Measurements from ENCODE around the gene MPP1.

- TF ChIP-seq SUZ12 (IDR thresholded peaks at IDR 0.05) (no peak), SP1 (IDR thresholded peaks at IDR 0.05) (no peak), PKNOX1 (IDR thresholded peaks at IDR 0.05) (no peak), NFRKB (IDR thresholded peaks at IDR 0.05) (no peak), ZNF384 (IDR thresholded peaks at IDR 0.05) (no peak), FOXK2 (IDR thresholded peaks at IDR 0.05) (no peak), BHLHE40 (IDR thresholded peaks at IDR 0.05; ENCODE audit: borderline replicate concordance) (no peak), ELF4 (IDR thresholded peaks at IDR 0.05) (no peak), ARNT (IDR thresholded peaks at IDR 0.05) (no peak), FOXM1 (IDR thresholded peaks at IDR 0.05; ENCODE audit: borderline replicate concordance) (no peak), LEF1 (IDR thresholded peaks at IDR 0.05; ENCODE audit: borderline replicate concordance) (no peak), TARDBP (IDR thresholded peaks at IDR 0.05) (no peak)
Measured at GRCh38 chrX:154804261-154804956, 876 bp downstream of the MPP1 start.

Data from HEK293T (cell line).